Middle frontal gyrus (tissue), 1 donor: ENCODE results near the gene MYBPC2.

Experiments used
- DNase-seq: peaks from one replicate; pipeline ENCODE4 v3.0.0-alpha.2; 2015; ENCODE audit warnings: low spot score; ENCODE audit errors: extremely low spot score

Gene MYBPC2

GRCh38 chr19:50496189-50497021 lies 63.7 kb downstream of the MYBPC2 start:
- DNase-seq = peak; percentile 65

GRCh38 chr19:50497022-50497405 lies 64.3 kb downstream of the MYBPC2 start:
- DNase-seq = no peak

GRCh38 chr19:50498219-50499056 lies 65.7 kb downstream of the MYBPC2 start:
- no peak for DNase-seq

- DNase-seq = no peak
Observed at GRCh38 chr19:50500060-50500752, 67.5 kb downstream of the MYBPC2 start.

GRCh38 chr19:50500753-50501151 lies 68.1 kb downstream of the MYBPC2 start:
- DNase-seq = no peak

- no peak for DNase-seq
Observed at GRCh38 chr19:50501186-50501567, 68.5 kb downstream of the MYBPC2 start.

GRCh38 chr19:50501568-50502475 lies 69.1 kb downstream of the MYBPC2 start:
- DNase-seq = no peak

GRCh38 chr19:50505856-50506611 lies 73.3 kb downstream of the MYBPC2 start:
- no peak for DNase-seq

GRCh38 chr19:50506700-50507099 lies 74.0 kb downstream of the MYBPC2 start:
- DNase-seq = no peak

GRCh38 chr19:50507376-50507775 lies 74.7 kb downstream of the MYBPC2 start:
- DNase-seq = no peak

GRCh38 chr19:50508843-50509190 lies 76.1 kb downstream of the MYBPC2 start:
- DNase-seq = no peak

- DNase-seq = no peak
Observed at GRCh38 chr19:50509366-50509765, 76.7 kb downstream of the MYBPC2 start.

- no peak for DNase-seq
Observed at GRCh38 chr19:50510121-50510670, 77.5 kb downstream of the MYBPC2 start.

- no peak for DNase-seq
Observed at GRCh38 chr19:50510700-50511068, 78.0 kb downstream of the MYBPC2 start.

- peak; percentile 100 for DNase-seq
Observed at GRCh38 chr19:50511069-50511822, 78.6 kb downstream of the MYBPC2 start, which contains the start of gene JOSD2. JOSD2 (minus strand) TSS chr19:50511191; CDS start chr19:50510431, 760 bp downstream.

GRCh38 chr19:50512112-50512998 lies 79.7 kb downstream of the MYBPC2 start:
- no peak for DNase-seq

- DNase-seq = no peak
Observed at GRCh38 chr19:50512999-50513745, 80.5 kb downstream of the MYBPC2 start.
